Measurements from ENCODE around the gene ZCCHC10.

The ZCCHC10 gene

DNA sequence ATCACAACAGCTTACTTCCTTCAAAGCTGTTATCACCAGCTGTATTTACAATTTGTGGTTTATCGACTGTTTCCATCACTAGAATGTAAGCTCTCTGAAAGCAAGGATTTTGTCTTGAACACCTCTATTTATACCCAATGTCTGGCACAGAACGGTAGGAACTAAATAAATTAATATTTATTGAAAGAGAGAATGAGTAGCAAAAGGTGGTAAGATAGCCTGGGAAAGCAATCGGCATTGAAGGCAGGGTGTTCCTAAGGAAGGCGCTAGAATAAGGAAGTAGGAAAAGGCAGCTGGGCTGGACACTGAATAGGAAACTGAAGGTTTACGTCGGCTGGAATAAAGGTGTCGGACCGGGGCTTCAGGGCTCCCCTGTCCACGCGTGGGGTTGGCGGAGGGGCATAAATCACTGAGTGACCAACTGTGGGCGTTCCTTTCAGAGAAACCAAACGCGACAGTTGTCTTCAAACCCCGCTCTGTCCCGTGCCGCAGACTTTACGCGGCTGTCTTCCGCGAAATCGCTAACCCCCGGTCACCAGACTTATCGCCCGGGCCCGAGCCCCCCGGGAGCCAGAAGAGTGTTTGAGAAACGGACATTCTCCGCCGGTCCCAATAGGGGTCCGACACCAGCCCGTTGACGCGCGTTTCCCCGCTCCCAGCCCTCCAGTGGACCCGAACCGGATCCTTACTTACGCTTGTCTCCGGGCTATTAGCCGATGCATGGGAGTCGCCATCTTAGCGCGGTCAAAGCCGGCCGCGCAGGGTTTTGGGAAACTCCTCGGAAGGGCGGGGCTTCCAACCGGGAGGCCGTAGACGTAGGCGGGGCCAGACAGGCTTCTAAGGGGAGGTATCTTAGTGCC, at the start of gene ZCCHC10:
Gene ZCCHC10 (minus strand): TSS at position 746 of the 860 bp plus-strand sequence. CDS start 12 bp downstream, at position 734.
- peak; percentile 94 for DNase-seq

DNA sequence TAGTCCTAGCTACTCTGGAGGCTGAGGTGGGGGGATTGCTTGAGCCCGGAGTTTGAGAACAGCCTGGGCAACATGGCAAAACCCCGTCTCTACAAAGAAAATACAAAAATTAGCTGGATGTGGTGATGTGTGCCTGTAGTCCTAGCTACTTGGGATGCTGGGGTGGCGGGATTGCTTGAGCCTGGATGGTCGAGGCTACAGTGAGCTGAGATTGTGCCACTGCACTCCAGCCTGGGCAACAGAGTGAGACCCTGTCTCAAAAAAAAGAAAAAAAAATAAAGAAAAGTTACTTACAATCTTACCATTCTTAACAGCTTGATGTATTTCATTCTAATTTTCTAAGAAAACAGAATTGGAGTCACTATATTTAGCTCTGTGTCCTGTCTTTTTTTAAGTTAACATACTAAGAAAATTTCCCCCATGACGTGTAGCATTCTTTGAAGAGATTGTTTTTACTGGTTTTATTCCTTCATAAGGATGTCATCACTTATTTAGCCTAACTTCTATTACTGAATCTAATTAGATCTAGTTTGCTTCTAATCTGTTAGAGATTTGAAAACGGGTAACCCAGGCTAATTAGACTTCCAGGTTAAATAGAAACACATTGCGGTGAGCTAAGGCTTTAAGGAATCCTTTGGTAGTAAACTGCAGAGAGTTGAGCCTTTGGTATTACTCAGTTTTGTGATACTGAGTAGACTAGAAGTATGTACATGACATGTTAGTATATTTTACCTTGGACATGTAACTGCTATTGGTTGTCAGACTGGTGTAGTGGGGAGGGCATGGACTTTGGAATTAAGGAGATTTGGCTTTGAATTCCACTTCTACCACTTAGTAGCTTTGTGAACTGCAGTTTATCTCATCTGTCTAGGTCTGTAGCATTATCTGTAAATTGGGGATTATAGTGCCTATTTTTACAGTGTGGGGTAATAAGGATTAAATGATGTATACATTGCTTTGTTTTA, 49.5 kb upstream of the ZCCHC10 start:
- peak; percentile 3 for DNase-seq

DNA sequence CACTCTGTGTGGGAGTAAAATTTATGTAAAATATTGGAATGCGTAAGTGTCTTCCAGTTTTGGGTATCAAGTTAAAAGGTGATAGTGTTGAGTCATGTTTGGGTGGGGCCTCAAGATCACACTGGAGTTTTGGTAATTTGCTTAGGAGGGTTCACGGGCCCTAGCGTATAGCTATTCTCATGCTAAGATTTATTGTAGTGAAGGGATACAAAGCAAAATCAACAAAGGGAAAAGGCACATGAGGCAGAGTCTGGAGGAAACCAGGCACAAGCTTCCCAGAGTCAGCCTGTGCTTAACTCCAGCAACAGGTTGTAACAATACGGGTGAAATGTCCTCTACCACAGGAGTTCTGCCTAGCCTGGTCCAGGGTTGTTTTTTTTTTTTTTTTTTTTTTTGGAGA, 45.7 kb upstream of the ZCCHC10 start:
- DNase-seq = no peak

DNA sequence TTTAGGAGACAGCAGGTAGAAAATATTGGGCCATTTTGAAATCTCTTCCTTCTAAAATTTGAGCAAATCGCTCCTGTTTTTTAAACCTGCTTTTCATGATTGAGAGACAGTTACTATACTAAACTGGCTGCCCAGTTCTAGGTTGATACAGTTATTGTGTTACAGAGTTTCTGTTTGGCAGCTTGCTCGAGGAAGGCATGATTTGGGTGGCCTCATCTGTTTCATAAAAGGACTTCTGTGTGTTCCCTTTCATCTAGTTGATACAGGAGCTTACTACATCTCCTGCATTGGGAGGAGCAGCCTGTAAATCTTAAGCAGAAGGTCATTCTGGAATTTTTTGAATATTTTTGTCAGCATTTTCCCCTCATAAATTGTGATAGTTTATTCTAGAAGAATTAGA, 39.7 kb upstream of the ZCCHC10 start:
- no peak for DNase-seq

DNA sequence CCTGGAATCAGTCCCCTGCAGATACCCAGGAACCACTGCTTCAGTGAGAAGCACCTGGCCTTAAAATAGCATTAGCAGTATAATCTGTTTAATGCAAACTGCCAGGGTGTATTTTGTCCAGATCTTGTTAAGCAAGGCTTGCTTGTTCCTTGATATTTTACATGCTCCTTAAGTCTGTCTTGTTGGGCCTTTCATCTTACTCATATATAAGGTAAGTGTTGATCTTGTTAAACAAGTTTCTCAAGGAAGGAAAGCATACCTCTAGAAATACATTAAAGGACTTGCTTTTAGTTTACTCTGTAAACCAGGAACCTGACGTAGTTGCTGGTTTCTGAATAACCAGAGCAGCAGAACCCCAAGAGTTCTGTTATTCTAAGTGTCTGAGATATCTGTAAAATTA, 39.1 kb upstream of the ZCCHC10 start:
- DNase-seq = no peak

DNA sequence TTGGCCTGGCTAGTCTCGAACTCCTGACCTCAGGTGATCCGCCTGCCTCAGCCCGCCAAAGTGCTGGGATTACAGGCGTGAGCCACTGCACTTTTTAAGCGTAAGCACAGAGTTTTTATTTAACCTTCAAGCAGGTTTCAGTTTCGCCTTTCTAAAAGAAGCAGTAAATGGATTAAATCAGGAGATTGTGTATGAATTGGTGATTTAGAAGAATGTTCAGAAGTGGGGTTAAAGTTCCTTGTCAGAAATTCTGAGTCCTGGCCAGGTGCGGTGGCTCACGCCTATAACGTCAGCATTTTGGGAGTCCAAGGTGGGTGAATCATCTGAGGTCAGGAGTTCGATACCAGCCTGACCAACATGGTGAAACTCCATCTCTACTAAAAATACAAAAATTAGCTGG, 37.6 kb upstream of the ZCCHC10 start:
- DNase-seq = no peak

DNA sequence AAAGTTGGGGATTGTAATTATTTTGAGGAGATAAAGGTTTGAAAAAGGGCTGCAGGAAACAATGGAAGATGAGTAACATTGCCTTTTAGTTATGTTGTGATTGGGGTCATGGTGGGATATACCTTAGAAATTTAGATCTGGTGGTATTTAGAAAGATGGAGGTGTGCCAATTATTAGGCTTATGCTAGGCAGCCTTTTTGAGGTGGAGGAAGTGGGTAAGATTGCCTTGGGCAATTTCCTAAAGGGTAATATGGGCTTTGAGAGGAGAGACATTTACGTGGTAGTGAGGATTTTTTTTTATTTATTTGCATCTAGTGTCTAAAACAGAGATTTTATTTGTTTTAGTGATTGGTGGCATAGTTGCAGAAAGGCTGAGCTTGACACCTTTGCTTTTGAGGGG, 35.9 kb upstream of the ZCCHC10 start:
- no peak for DNase-seq

DNA sequence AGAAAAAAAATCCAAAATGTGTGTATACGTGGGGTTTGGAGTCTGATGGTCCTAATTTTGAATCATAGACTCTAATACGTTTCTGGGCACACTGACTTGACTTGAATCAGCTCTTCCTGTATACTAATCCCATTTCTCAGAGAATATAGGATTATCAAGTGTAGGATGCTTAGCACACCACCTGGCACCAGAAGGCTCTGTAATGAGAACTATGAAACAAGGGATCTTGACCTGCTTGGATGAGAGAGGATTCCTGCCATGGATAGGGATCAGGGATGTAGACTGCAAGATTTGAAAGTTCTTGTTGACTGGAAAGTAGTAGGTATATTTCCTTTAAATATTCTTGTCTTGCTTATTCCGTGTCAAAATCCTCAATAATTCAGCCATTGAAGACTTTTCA, 33.3 kb upstream of the ZCCHC10 start:
- no peak for DNase-seq

DNA sequence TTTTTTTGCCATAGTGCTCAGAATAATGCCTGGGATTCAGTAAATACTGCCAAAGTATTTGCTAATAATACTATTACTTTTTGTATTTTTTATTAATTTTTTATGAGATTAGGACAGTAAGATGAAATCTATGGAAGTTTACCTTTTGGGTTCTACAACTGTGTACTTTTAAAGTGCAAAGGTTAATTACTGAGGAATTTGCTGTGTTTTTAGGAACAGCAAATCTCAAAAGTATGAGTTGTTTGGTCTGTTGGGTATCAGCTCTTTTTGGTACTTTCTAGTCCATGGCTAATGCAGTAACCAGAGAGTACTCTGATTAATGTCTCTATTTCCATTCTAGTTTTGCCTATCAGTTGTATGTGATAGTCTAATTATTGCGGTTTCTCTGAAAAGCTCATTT, 30.5 kb upstream of the ZCCHC10 start:
- no peak for DNase-seq

DNA sequence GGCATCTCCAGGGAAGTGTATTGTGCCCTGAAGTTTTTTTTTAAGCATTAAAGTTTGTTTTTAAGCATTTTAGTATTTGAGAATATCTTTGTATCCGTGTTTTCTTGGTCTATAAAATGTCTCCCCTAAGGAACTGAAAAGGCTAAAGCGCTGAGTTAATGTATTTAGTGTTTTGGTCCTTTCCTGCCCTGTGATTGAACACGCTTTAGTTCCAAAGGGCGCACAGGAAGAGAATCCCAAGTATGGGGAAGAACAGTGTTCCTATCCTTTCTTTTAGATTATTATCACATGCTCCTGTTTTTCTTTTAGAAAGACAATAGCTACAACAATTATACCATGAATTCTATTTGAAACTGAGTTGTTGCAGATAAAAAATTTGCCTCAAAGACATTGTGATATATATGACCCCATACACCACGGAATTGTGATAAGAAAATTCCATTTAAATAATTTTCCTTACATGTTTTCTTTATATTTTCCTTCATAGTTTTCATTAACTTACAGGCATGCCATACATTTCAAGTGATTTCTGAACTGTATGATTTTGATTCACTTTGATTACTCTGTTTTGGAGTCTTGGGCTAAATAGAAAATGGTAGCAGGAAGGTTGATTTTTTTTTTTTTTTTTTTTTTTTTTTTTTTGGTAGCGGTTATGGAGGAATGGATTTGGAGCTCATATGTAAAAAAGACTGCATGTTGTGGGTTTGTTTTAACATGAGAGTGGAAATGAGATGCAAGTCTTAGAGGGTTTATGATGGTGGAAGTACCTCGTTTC, 28.5 kb upstream of the ZCCHC10 start:
- DNase-seq = no peak

DNA sequence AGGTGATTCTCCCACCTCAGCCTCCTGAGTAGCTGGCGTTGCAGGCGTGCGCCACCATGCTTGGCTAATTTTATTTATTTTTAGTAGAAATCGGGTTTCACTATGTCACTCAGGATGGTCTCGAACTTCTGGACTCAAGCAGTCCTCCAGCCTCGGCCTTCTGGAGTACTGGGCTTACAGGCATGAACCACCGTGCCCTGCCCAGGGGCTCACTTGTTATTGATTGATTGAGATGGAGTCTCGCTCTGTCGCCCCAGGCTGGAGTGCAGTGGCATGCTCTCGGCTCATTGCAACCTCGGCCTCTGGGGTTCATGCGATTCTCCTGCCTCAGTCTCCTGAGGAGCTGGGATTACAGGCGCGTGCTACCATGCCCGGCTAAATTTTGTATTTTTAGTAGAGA, 27.1 kb upstream of the ZCCHC10 start:
- DNase-seq = no peak

DNA sequence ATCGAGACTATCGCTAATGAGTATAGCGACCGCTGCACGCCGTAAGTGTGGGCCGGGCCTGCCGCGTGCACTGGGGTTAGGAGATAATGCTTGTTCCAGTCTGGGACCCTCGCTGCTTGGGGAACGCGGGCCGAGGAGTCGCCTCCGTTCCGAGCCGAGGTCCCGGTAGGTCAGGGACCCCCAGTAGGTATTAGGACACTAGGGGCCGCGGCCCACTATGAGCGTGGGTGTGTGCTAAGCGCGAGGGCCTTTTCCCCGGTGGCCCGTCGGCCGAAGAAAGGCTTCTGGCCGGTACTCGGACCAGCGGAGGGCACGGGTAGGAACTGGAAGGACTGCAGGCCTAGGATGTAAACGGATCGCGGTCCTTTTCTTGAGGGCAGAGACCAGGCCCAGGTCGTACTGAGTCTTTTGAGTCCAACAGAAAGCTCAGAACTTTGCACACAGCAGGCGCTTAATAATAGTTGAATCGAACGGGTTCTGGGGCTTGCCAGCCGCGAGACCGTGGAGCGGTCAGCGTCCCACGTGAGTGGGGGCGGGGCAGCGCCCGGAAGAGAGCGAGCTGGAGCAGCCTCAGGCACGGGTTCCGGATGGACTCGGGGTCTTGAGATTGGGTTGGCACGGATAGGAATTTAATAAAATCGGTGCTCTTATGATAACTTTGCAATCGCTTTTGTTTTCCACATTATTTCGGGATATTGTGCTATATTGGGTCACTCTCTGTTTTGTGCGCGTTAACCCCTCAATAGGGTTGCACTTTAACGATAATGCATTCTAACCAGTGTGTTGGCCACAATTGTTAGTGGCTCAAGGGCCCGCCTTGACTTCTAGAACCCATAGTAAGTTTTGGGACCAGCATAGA, 26.2 kb upstream of the ZCCHC10 start:
- DNase-seq = peak; percentile 68

DNA sequence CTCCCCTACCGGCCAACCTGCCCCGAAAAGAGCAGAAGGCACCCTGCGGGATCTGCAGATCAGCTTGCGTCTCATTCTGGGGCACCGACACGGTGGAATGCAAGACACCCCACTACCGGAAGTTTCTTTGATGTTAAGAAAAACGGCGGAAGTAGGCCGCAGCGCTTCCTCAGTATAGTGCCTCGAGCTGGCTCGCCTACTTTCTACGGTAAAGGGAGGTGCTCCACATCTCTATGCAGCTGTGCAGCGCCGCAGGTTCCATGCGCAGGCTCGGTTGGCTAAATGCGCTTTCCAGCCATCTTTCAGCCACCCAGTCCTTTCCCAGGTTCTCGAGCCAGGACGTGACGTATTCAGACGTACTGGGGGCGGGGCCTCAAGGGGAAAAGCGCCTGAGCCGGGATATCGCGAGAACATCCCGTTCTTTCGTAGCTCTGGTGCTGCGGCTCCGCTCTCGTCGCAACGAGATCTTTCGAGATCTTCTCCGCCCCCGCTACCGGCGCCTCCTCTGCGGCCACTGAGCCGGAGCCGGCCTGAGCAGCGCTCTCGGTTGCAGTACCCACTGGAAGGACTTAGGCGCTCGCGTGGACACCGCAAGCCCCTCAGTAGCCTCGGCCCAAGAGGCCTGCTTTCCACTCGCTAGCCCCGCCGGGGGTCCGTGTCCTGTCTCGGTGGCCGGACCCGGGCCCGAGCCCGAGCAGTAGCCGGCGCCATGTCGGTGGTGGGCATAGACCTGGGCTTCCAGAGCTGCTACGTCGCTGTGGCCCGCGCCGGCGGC, 25.4 kb upstream of the ZCCHC10 start, which contains the start of gene HSPA4:
Gene HSPA4 (plus strand): TSS at position 472 of the 775 bp plus-strand sequence. CDS start 238 bp downstream, at position 710.
- DNase-seq = peak; percentile 99

DNA sequence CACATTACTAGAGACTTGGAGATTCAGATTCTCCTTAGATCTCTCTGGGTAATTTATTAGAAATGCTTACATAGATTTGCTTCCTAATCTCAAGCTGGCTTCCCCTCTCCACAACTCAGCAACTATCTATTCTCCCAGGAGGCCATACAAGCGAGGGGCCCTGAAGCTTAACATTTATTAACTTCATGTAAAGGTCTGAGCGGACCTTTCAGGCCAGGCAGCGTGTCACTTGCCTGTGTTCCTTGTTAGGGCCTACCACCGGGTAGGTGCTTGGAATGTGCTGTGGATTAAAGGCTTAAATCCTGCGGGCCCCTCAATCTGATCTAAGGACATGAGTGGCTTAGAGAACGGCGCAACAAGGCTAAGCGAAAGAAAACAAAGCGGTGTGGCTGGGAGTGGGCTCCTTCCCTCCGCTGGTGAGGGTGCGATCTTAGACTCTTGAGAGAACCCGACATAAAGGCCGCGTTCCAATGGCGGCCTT, 24.8 kb upstream of the ZCCHC10 start:
- no peak for DNase-seq

DNA sequence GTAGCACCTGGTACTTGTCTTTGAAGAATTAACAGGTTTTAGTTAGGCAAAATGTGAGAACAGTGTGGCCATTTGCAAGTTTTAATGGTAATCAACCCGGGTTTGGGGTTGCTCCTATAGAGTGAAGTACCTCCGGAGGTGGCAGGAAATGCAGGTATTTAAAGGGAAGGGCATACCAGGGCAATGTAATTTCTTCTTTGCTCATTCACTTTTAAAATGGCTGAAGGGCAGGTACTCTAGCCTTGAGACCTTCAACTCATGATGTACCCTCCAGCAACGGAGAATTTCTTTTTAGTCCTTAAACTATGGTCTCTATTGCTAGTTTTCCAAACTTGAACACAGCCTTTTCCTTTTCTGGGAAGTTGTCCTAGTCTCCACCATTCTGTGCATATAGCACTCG, 24.2 kb upstream of the ZCCHC10 start:
- DNase-seq = no peak

DNA sequence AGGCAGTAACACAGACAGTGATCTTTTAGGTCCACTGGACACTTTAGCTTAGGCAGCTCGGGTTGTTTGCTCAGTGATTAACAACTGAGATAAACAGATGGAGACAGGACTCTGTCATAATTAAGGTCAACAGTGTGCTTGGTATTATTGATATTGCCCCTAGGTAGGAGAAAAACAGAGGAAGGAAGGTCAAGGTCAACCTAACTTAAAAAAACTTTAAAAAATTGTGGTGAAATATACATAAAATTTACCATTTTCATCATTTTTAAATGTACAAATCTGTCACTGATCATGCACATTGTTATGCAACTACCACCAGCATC, 23.3 kb upstream of the ZCCHC10 start:
- no peak for DNase-seq

DNA sequence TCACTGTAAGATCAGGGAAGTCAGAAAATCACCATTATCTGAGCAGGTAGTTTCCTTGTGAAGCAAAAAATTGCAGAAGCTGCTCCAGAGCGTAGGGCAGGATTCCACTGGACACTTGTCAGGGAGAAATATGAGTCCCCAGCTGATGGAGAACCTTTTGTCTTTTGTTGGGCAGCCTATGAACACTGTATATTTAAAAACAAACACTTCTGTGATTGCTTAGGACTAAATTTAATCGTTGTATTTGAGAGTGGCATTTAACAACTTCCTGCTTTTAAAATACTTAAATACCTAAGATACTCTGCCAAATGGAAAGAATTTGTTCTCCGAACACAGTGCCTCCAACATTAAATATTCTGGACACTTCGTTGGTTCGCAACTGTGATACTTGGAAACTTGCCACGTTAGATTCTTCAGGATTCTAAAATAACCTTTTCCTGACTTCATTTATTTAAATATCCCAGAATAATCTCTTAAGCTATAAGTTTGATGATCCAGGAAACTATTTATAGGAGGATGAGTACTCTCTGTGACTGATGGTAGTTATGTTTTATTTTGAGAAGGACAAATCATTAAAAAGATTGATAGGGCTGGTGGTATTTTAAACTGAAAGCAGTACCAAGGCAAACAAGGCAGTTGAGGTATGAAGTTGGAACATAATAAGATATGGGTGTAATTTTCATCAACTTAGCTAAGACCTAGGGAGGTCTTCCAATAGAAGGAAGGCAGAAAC, 22.8 kb upstream of the ZCCHC10 start:
- peak; percentile 52 for DNase-seq

DNA sequence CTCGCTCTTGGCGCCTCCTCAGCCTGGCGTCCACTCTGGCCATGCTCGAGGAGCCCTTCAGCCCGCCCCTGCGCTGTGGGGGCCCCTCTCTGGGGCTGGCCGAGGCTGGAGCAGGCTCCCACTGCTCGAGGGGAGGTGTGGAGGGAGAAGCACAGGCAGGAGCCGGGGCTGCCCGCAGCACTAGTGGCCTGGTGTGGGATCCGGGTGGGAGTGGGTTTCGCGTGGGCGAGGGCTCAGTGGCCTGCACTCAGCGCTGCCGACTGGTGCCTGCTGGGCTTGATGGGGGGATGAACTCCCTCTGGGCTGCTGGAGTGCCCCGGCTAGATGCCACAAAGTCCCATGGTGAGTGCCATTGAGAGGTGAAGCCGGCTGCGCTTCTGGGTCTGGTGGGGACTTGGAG, 21.1 kb upstream of the ZCCHC10 start:
- no peak for DNase-seq

DNA sequence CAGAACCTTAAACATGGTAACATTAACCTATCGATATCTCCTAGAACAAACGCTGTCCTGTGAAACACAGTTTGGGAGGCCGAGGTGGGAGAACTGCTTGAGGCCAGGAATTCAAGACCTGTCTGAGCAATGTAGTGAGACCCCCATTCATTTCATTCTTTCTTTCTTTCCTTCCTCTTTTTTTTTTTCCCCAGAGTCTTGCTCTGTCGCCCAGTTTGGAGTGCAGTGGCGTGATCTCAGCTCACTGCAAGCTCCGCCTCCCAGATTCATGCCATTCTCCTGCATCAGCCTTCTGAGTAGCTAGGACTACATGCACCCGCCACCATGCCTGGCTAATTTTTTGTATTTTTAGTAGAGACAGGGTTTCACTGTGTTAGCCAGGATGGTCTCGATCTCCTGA, 20.2 kb upstream of the ZCCHC10 start:
- peak; percentile 32 for DNase-seq

DNA sequence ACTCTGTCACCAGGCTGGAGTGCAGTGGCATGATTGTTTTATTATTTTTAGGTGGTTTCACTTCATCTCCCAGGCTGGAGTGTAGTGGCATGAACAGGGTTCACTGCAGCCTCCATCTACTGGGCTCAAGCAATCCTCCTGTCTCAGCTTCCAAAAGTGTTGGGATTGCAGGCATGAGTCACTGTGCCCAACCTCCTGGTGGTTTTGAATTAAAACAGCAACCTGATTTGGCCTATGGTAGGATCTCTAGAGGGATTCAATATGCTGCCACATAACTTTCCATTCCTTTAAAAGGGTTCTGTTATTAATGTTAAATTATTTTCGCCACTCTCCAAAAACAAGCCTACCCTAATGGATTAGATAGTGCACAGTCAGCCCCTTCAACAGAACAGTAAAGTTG, 15.6 kb upstream of the ZCCHC10 start:
- DNase-seq = peak; percentile 58

Measured in EL (cell line).